Middle frontal gyrus (tissue), 1 donor: ENCODE measurements around the gene POLL.

Source experiments
- DNase-seq: peaks from one replicate; pipeline ENCODE4 v3.0.0-alpha.2; 2015; ENCODE audit warnings: low spot score; ENCODE audit errors: extremely low spot score

The POLL gene

GRCh38 chr10:101560298-101561067 lies 27.6 kb downstream of the POLL start:
- no peak for DNase-seq

- no peak for DNase-seq
Measured at GRCh38 chr10:101559596-101560297, 28.3 kb downstream of the POLL start.

GRCh38 chr10:101558671-101559595 lies 29.1 kb downstream of the POLL start:
- DNase-seq: no peak

GRCh38 chr10:101558204-101558603 lies 29.9 kb downstream of the POLL start:
- DNase-seq: no peak

GRCh38 chr10:101557541-101557940 lies 30.5 kb downstream of the POLL start:
- no peak for DNase-seq

- no peak for DNase-seq
Measured at GRCh38 chr10:101552442-101552841, 35.6 kb downstream of the POLL start.

- DNase-seq: no peak
Measured at GRCh38 chr10:101550965-101551364, 37.1 kb downstream of the POLL start.

GRCh38 chr10:101545898-101546297 lies 42.2 kb downstream of the POLL start:
- no peak for DNase-seq

- no peak for DNase-seq
Measured at GRCh38 chr10:101538446-101538845, 49.6 kb downstream of the POLL start.

- DNase-seq: no peak
Measured at GRCh38 chr10:101536800-101537199, 51.3 kb downstream of the POLL start.

GRCh38 chr10:101535949-101536348 lies 52.1 kb downstream of the POLL start:
- DNase-seq: no peak

- no peak for DNase-seq
Measured at GRCh38 chr10:101529725-101530553, 58.1 kb downstream of the POLL start.

GRCh38 chr10:101529207-101529606 lies 58.9 kb downstream of the POLL start:
- DNase-seq: no peak
